Kidney (tissue), 14 donors: Measurements from ENCODE around the gene MEX3A. TPM values are rescaled to one million over a fixed set of nuclear protein-coding genes. Genes with fewer than 3 reads are reported as not detected.
"Not testable (repeated sequence)": the region's sequence is repeated elsewhere in the genome, so short reads cannot be mapped to it uniquely, and the experiment has no call there.

Source experiments
- DNase-seq, 5 donors: peaks; one replicate each; pipeline ENCODE4 v3.0.0-alpha.2; 2013 to 2020
- FAIRE-seq: peaks from 2 replicates; lab custom pipeline; 2012; peaks lifted over from hg19 to GRCh38; lab: Jason Lieb, UNC
- H3K27ac ChIP-seq, 2 donors: one replicate each; pipeline ENCODE4 v1.7.0; 2013; ENCODE audit warnings: low read depth in 2 of 2, low read length in 2 of 2, inconsistent platforms in 1 of 2
- H3K27me3 ChIP-seq: one replicate; pipeline ENCODE4 v1.7.1; 2013; ENCODE audit warnings: low read length, inconsistent platforms; ENCODE audit not compliant: control insufficient read depth, insufficient read depth
- H3K36me3 ChIP-seq, 3 donors: one replicate each; pipeline versions ENCODE4 v1.7.0 to v1.7.1; 2013; ENCODE audit warnings: low read length in 3 of 3, control low read depth in 1 of 3, inconsistent platforms in 1 of 3; ENCODE audit not compliant: insufficient read depth in 3 of 3, control insufficient read depth in 2 of 3
- H3K4me1 ChIP-seq, 3 donors: one replicate each; pipeline versions ENCODE4 v1.7.0 to v1.7.1; 2013; ENCODE audit warnings: low read length in 3 of 3, inconsistent platforms in 1 of 3, low read depth in 1 of 3; ENCODE audit not compliant: control insufficient read depth in 2 of 3, insufficient read depth in 2 of 3
- H3K4me3 ChIP-seq, 3 donors: one replicate each; pipeline versions ENCODE4 v1.7.0 to v1.8.1; 2013; ENCODE audit warnings: low read length in 3 of 3, control low read depth in 1 of 3, inconsistent platforms in 1 of 3
- H3K9ac ChIP-seq, 3 donors: one replicate each; pipeline versions ENCODE4 v1.7.0 to v1.7.1; 2013; ENCODE audit warnings: low read length in 3 of 3, control low read depth in 1 of 3, inconsistent platforms in 1 of 3
- H3K9me3 ChIP-seq, 3 donors: one replicate each; pipeline versions ENCODE4 v1.7.0 to v1.7.1; 2013; ENCODE audit warnings: low read length in 3 of 3, control low read depth in 1 of 3, inconsistent platforms in 1 of 3; ENCODE audit not compliant: control insufficient read depth in 2 of 3, insufficient read depth in 1 of 3
- intact Hi-C: fragments of 100-400 bp; cut with DNase I; formaldehyde crosslinking; loops from one replicate; pipeline ENCODE4 v1.11.1; 2022
- polyA plus RNA-seq: library from polyadenylated mRNA; stranded (reverse); fragments of 350-450 nt; fragmentation: Illumina TruSeq; extraction: RNeasy Lipid Tissue Mini Kit (QIAGEN cat#74804); gene quantifications from one replicate; pipeline ENCODE4 v1.2.3, GENCODE V29; 2014; ENCODE audit warnings: low read depth, low replicate concordance; ENCODE audit not compliant: insufficient read depth
- total RNA-seq: library from RNA; stranded (reverse); fragmentation: NEBNext Ultra II Directional; extraction: Animal tissue kit (Norgen Biotek cat#: 25700); gene quantifications from one replicate; pipeline ENCODE4 v1.2.1, GENCODE V29; 2021
- TF ChIP-seq, protein P1 (sequence below): IDR thresholded peaks from 3 replicates; pipeline ENCODE4 v1.5.1; 2012; ENCODE audit warnings: mild to moderate bottlenecking, moderate library complexity, borderline replicate concordance; ENCODE audit not compliant: insufficient read depth; ENCODE audit errors: extremely low read depth
- donor health status: control.
- donor health status: control.
- donor health status: control.
- donor health status: control.
- donor health status: control.
- donor health status: DM: yes; HTN: yes; CAD: no.
- donor health status: Normal renal cell carcinoma (clear cell type).

Gene MEX3A
- total and polyA plus RNA-seq, 2 donors from 2014 or later = 1.0 to 1.7 TPM

DNA sequence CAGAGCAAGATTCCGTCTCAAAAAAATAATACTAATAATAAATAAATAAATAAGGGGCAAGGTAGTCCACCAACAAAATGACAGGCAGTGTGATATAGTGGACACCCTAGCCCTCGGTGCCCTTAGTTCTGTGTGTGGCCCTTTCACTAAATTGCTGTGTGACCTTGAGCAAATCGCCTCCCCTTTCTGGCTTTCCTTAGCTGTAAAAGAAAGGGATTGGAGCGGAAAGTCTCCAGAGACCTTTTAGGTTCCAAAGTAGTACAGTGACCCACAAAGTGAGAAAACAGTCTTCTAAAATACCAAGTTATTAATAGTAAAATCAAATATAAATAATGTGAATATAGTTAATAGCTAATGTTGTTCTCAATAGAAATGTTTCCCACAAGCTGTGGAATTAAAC is 39.8 kb upstream of the MEX3A start:
- Histone ChIP-seq H3K9ac (peak overlapping the region in 1 of 3 donors; percentile 77), H3K27ac (peak overlapping the region; percentile 95 to 97), H3K9me3 (no peaks in the 10 kb centered on the region), H3K4me3 (peak overlapping the region in 2 of 3 donors; percentile 37 to 45), H3K27me3 (no peaks in the 10 kb centered on the region), H3K36me3 (no peaks in the 10 kb centered on the region), H3K4me1 (peaks cover 12 to 71% (median 59%) of the 10 kb centered on the region in 3 donors)
- intact Hi-C loops = no loop called here
- TF ChIP-seq, protein P1, sequence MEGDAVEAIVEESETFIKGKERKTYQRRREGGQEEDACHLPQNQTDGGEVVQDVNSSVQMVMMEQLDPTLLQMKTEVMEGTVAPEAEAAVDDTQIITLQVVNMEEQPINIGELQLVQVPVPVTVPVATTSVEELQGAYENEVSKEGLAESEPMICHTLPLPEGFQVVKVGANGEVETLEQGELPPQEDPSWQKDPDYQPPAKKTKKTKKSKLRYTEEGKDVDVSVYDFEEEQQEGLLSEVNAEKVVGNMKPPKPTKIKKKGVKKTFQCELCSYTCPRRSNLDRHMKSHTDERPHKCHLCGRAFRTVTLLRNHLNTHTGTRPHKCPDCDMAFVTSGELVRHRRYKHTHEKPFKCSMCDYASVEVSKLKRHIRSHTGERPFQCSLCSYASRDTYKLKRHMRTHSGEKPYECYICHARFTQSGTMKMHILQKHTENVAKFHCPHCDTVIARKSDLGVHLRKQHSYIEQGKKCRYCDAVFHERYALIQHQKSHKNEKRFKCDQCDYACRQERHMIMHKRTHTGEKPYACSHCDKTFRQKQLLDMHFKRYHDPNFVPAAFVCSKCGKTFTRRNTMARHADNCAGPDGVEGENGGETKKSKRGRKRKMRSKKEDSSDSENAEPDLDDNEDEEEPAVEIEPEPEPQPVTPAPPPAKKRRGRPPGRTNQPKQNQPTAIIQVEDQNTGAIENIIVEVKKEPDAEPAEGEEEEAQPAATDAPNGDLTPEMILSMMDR = no peak
- FAIRE-seq (no peak), DNase-seq (no peak)

DNA sequence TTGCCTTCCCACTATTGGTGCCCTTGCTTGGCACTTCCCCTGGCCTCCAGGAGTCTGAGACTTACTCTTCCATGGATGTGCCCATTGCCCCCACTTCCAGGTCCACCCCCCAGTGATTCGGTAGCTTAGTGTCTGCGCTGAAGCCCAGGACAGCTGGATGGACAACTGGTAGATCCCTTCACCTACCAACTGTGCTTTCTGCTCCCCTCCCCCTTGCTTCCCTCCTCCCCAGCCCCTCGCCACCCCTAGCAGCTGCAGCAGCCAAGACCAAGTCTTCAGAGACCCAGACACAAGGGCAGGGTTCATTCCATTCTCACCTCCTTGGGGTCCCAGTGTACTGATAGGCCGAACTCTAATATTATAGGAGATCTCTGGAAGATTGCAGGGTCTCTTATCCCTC is 39.2 kb upstream of the MEX3A start:
- FAIRE-seq (no peak), DNase-seq (no peak)
- no peaks in the 10 kb centered on the region for H3K36me3 ChIP-seq
- peak overlapping the region in 1 of 3 donors; percentile 22 for H3K4me3 ChIP-seq
- TF ChIP-seq, protein P1 = no peak
- H3K9me3 ChIP-seq = no peaks in the 10 kb centered on the region
- H3K27me3 ChIP-seq = no peaks in the 10 kb centered on the region
- peak overlapping the region; percentile 51 to 59 for H3K27ac ChIP-seq
- peak overlapping the region in 1 of 3 donors; percentile 59 for H3K9ac ChIP-seq
- peaks cover 12 to 67% (median 52%) of the 10 kb centered on the region in 3 donors for H3K4me1 ChIP-seq
- intact Hi-C loops = no loop called here

DNA sequence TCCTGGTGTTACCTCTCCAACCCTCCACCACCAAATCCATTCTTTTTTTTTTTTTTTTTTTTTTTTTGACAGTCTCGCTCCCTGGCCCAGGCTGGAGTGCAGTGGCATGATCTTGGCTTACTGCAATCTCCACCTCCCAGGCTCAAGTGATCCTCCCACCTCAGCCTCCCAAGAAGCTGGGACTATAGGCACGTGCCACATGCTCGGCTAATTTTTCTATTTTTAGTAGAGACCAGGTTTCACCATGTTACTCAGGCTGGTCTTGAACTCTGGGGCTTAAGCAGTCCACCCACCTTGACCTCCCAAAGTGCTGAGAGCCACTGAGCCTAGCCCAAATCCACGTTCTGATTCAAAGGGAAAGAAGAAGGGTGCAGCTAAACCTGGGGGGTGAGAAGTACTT is 38.7 kb upstream of the MEX3A start:
- H3K27me3 ChIP-seq, FAIRE-seq, DNase-seq, intact Hi-C loops, H3K9me3 ChIP-seq, H3K36me3 ChIP-seq: not testable (repeated sequence)
- peaks cover 12 to 63% (median 51%) of the 10 kb centered on the region in 3 donors for H3K4me1 ChIP-seq
- peak overlapping the region in 1 of 3 donors; percentile 59 for H3K9ac ChIP-seq
- H3K4me3 ChIP-seq = peak overlapping the region in 1 of 3 donors; percentile 22
- peak overlapping the region; percentile 51 to 59 for H3K27ac ChIP-seq

DNA sequence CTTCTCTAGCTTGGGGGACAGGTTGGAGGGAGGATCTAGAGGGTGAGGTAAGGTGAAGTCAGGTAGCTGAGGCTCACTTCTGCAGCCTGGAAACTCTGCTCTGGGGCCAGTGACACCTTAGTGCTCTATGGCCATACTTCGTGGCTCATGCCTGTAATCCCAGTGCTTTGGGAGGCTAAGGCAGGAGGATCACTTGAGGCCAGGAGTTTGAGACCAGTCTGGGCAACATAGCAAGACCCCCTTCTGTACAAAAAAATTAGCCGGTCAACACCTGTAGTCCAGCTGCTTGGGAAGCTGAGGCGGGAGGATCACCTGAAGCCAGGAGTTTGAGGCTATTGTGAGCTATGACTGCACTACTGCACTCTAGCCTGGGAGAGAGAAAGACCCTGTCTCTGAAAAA is 38.1 kb upstream of the MEX3A start:
- no peak for FAIRE-seq
- H3K9me3 ChIP-seq = no peaks in the 10 kb centered on the region
- DNase-seq = no peak
- peaks cover 12 to 62% (median 51%) of the 10 kb centered on the region in 3 donors for H3K4me1 ChIP-seq
- peak overlapping the region; percentile 47 to 57 for H3K27ac ChIP-seq
- TF ChIP-seq, protein P1 = no peak
- intact Hi-C loops = no loop called here
- H3K36me3 ChIP-seq = no peaks in the 10 kb centered on the region
- H3K9ac ChIP-seq = no peak overlapping the region
- H3K4me3 ChIP-seq = peak overlapping the region in 1 of 3 donors; percentile 28
- no peaks in the 10 kb centered on the region for H3K27me3 ChIP-seq
